H9 (cell line): ENCODE results near the gene RHOB. TPM values are rescaled to one million over a fixed set of nuclear protein-coding genes. Genes with fewer than 3 reads are reported as not detected.

Source experiments
- DNase-seq: peaks from one replicate; pipeline ENCODE4 v3.0.0-alpha.2; 2017
- H2AFZ ChIP-seq: one replicate; pipeline ENCODE4 v1.6.1; 2013; ENCODE audit warnings: mild to moderate bottlenecking, low read length, control low read depth, moderate library complexity
- H2AK5ac ChIP-seq: 2 replicates; pipeline ENCODE4 v1.6.1; 2013; ENCODE audit warnings: low read length, control low read depth, mixed read lengths; ENCODE audit not compliant: insufficient read length
- H2BK120ac ChIP-seq: one replicate; pipeline ENCODE4 v1.6.1; 2013; ENCODE audit warnings: low read depth, mild to moderate bottlenecking, low read length, control low read depth, inconsistent platforms; ENCODE audit not compliant: poor library complexity, severe bottlenecking
- H2BK12ac ChIP-seq: 2 replicates; pipeline ENCODE4 v1.6.1; 2013; ENCODE audit warnings: low read length, control low read depth, mixed read lengths, low read depth; ENCODE audit not compliant: insufficient read length
- H2BK15ac ChIP-seq: 2 replicates; pipeline ENCODE4 v1.6.1; 2013; ENCODE audit warnings: low read depth, low read length, control low read depth
- H2BK20ac ChIP-seq: one replicate; pipeline ENCODE4 v1.6.1; 2013; ENCODE audit warnings: low read depth, mild to moderate bottlenecking, low read length, control low read depth, inconsistent platforms; ENCODE audit not compliant: poor library complexity, severe bottlenecking
- H2BK5ac ChIP-seq: 2 replicates; pipeline ENCODE4 v1.6.1; 2013; ENCODE audit warnings: low read length, control low read depth, mixed read lengths; ENCODE audit not compliant: insufficient read length
- H3K14ac ChIP-seq: 2 replicates; pipeline ENCODE4 v1.6.1; 2013; ENCODE audit warnings: low read length, control low read depth; ENCODE audit not compliant: insufficient read depth
- H3K18ac ChIP-seq: 2 replicates; pipeline ENCODE4 v1.6.1; 2013; ENCODE audit warnings: low read depth, mild to moderate bottlenecking, mixed read lengths, low read length, control low read depth; ENCODE audit not compliant: insufficient read length
- H3K23ac ChIP-seq: 2 replicates; pipeline ENCODE4 v1.6.1; 2013; ENCODE audit warnings: low read length, control low read depth, mixed read lengths, low read depth; ENCODE audit not compliant: insufficient read length
- H3K23me2 ChIP-seq: 2 replicates; pipeline ENCODE4 v1.6.1; 2013; ENCODE audit warnings: low read depth, mild to moderate bottlenecking, mixed read lengths, low read length, control low read depth; ENCODE audit not compliant: insufficient read length, poor library complexity, severe bottlenecking
- H3K27ac ChIP-seq: 2 replicates; pipeline ENCODE4 v1.5.1; 2013; ENCODE audit warnings: low read length, control low read depth, mixed read lengths, low read depth; ENCODE audit not compliant: insufficient read length
- H3K27me3 ChIP-seq: 2 replicates; pipeline ENCODE4 v1.6.1; 2013; ENCODE audit warnings: low read length, control low read depth, inconsistent platforms; ENCODE audit not compliant: insufficient read depth
- H3K4ac ChIP-seq: 2 replicates; pipeline ENCODE4 v1.6.1; 2013; ENCODE audit warnings: low read depth, mild to moderate bottlenecking, control low read depth, inconsistent platforms, low read length, moderate library complexity
- H3K4me1 ChIP-seq: 2 replicates; pipeline ENCODE4 v1.6.1; 2013; ENCODE audit warnings: low read length, control low read depth, inconsistent platforms; ENCODE audit not compliant: insufficient read depth
- H3K4me2 ChIP-seq: 2 replicates; pipeline ENCODE4 v1.6.1; 2013; ENCODE audit warnings: low read length, control low read depth, mixed read lengths; ENCODE audit not compliant: insufficient read length, insufficient read depth
- H3K56ac ChIP-seq: 2 replicates; pipeline ENCODE4 v1.6.1; 2013; ENCODE audit warnings: low read depth, mild to moderate bottlenecking, mixed read lengths, low read length, control low read depth; ENCODE audit not compliant: insufficient read length
- H3K79me1 ChIP-seq: 2 replicates; pipeline ENCODE4 v1.6.1; 2013; ENCODE audit warnings: low read depth, mild to moderate bottlenecking, moderate library complexity, low read length, control low read depth, inconsistent platforms; ENCODE audit not compliant: insufficient read depth, poor library complexity, severe bottlenecking
- H3K79me2 ChIP-seq: 2 replicates; pipeline ENCODE4 v1.6.1; 2013; ENCODE audit warnings: low read length, control low read depth, inconsistent platforms; ENCODE audit not compliant: insufficient read depth
- H3K9ac ChIP-seq: 2 replicates; pipeline ENCODE4 v1.6.1; 2013; ENCODE audit warnings: low read length, control low read depth, mixed read lengths; ENCODE audit not compliant: insufficient read length; ENCODE audit errors: extremely low read depth
- H3K9me3 ChIP-seq: one replicate; pipeline ENCODE4 v1.6.1; 2013; ENCODE audit warnings: low read depth, low read length, inconsistent platforms; ENCODE audit not compliant: control insufficient read depth
- H3T11ph ChIP-seq: one replicate; pipeline ENCODE4 v1.6.1; 2013; ENCODE audit warnings: mild to moderate bottlenecking, low read length, control low read depth, inconsistent platforms
- H4K20me1 ChIP-seq: one replicate; pipeline ENCODE4 v1.6.1; 2013; ENCODE audit not compliant: control insufficient read depth, insufficient read length, insufficient read depth
- H4K5ac ChIP-seq: 2 replicates; pipeline ENCODE4 v1.6.1; 2013; ENCODE audit warnings: low read depth, mild to moderate bottlenecking, mixed read lengths, low read length, control low read depth; ENCODE audit not compliant: insufficient read length
- H4K8ac ChIP-seq: replicated peaks from 2 replicates; pipeline ENCODE4 v1.6.1; 2013; ENCODE audit warnings: low read length, control low read depth, mixed read lengths, low read depth; ENCODE audit not compliant: insufficient read length
- H4K91ac ChIP-seq: 2 replicates; pipeline ENCODE4 v1.6.1; 2013; ENCODE audit warnings: low read depth, mild to moderate bottlenecking, moderate library complexity, mixed read lengths, low read length, control low read depth; ENCODE audit not compliant: insufficient read length
- H3K27ac Mint-ChIP-seq, 3 experiments: 2 replicates in 2 of 3; 3 replicates in 1 of 3; pipeline ENCODE4 v1.8.0; 2020 to 2021; ENCODE audit warnings: mixed read lengths in 3 of 3, mild to moderate bottlenecking in 1 of 3, moderate library complexity in 1 of 3
- H3K27me3 Mint-ChIP-seq: 2 replicates; pipeline ENCODE4 v1.8.0; 2021; ENCODE audit warnings: low read depth, mild to moderate bottlenecking, moderate library complexity, mixed read lengths
- H3K36me3 Mint-ChIP-seq, 3 experiments: 2 replicates in 2 of 3; 3 replicates in 1 of 3; pipeline ENCODE4 v1.8.0; 2020 to 2021; ENCODE audit warnings: low read depth in 3 of 3, mixed read lengths in 3 of 3; ENCODE audit not compliant: insufficient read depth in 1 of 3
- H3K4me1 Mint-ChIP-seq, 2 experiments: 2 replicates each; pipeline ENCODE4 v1.8.0; 2020; ENCODE audit warnings: mixed read lengths in 2 of 2
- H3K4me3 Mint-ChIP-seq, 2 experiments: 2 replicates in 1 of 2; 3 replicates in 1 of 2; pipeline ENCODE4 v1.8.0; 2020 to 2021; ENCODE audit warnings: mild to moderate bottlenecking in 2 of 2, mixed read lengths in 2 of 2, moderate library complexity in 1 of 2
- H3K9me3 Mint-ChIP-seq, 2 experiments: 2 replicates in 1 of 2; 3 replicates in 1 of 2; pipeline ENCODE4 v1.8.0; 2020; ENCODE audit warnings: mild to moderate bottlenecking in 2 of 2, mixed read lengths in 2 of 2, moderate library complexity in 1 of 2
- WGBS: extraction: QIAGEN DNeasy Blood & Tissue Kit; methylation state at CpG from one replicate; pipeline ENCODE4 v1.1.7; 2013; ENCODE audit warnings: missing lambda C conversion rate, low lambda C conversion rate, mixed read lengths; ENCODE audit not compliant: insufficient read length; ENCODE audit errors: extremely low coverage; 5-methylcytosine and 5-hydroxymethylcytosine counted together
- total RNA-seq: library from RNA; stranded (reverse); gene quantifications from 2 replicates; pipeline ENCODE4 v1.2.1, GENCODE V29; 2021
- TF ChIP-seq, protein P1 (sequence below): fragments of 200-600 bp; sonication (generic); conservative IDR thresholded peaks from 3 replicates; pipeline ENCODE4 v1.8.0; 2021; ENCODE audit warnings: antibody characterized with exemption, mild to moderate bottlenecking

The RHOB gene
- total RNA-seq, 1 experiment from 2014 or later, result 10.3 TPM

DNA sequence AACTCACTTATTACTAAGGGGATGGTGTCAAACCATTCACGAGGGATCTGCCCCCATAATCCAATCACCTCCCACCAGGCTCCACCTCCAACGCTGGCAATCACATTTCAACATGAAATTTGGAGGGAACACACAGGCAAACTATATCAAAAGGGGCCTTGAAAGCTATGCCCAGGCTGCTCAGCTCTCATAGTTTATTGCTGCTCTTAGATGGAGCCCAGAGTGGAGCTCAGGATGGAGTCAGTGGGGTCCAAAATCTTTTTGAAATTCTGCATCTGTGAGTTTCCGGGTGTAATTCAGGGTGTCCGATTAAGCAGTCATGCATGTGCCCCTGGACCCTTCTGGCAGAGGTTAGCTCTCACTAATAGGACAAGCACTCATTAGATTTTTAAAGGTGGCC lies 24.3 kb downstream of the RHOB start:
- H2AFZ ChIP-seq, result no peak overlapping the region
- no peaks in the 10 kb centered on the region; the same call in 1 of the 2 replicates for H3K27me3 ChIP-seq
- no peaks in the 10 kb centered on the region for H3K23me2 ChIP-seq
- no peak overlapping the region for H4K91ac ChIP-seq
- Mint-ChIP-seq H3K27me3 (peaks cover 22% of the 10 kb centered on the region), H3K4me1 (peaks cover 12 to 14% of the 10 kb centered on the region in 2 experiments), H3K36me3 (no peaks in the 10 kb centered on the region), H3K4me3 (no peak overlapping the region), H3K9me3 (no peaks in the 10 kb centered on the region), H3K27ac (no peak overlapping the region)
- no peak overlapping the region for H3K23ac ChIP-seq
- no peaks in the 10 kb centered on the region; the same call in 1 of the 2 replicates for H3K4me1 ChIP-seq
- H3K56ac ChIP-seq, result no peak overlapping the region
- no peak overlapping the region for H3K18ac ChIP-seq
- WGBS, result no CpG with 5 or more reads among the region's 4 CpGs
- H3K9me3 ChIP-seq, result no peaks in the 10 kb centered on the region
- H3K4me2 ChIP-seq, result no peak overlapping the region
- no peaks in the 10 kb centered on the region for H4K20me1 ChIP-seq
- no peaks in the 10 kb centered on the region for H3K79me2 ChIP-seq
- TF ChIP-seq, protein P1, sequence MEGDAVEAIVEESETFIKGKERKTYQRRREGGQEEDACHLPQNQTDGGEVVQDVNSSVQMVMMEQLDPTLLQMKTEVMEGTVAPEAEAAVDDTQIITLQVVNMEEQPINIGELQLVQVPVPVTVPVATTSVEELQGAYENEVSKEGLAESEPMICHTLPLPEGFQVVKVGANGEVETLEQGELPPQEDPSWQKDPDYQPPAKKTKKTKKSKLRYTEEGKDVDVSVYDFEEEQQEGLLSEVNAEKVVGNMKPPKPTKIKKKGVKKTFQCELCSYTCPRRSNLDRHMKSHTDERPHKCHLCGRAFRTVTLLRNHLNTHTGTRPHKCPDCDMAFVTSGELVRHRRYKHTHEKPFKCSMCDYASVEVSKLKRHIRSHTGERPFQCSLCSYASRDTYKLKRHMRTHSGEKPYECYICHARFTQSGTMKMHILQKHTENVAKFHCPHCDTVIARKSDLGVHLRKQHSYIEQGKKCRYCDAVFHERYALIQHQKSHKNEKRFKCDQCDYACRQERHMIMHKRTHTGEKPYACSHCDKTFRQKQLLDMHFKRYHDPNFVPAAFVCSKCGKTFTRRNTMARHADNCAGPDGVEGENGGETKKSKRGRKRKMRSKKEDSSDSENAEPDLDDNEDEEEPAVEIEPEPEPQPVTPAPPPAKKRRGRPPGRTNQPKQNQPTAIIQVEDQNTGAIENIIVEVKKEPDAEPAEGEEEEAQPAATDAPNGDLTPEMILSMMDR, result no peak
- no peak overlapping the region for H2BK20ac ChIP-seq
- H2AK5ac ChIP-seq, result no peak overlapping the region
- H2BK12ac ChIP-seq, result no peak overlapping the region
- H4K5ac ChIP-seq, result no peak overlapping the region
- no peak overlapping the region for H2BK5ac ChIP-seq
- H4K8ac ChIP-seq, result no peak overlapping the region
- H3K9ac ChIP-seq, result no peak overlapping the region
- no peak overlapping the region for H3T11ph ChIP-seq
- H3K14ac ChIP-seq, result no peak overlapping the region
- no peak overlapping the region for H2BK120ac ChIP-seq
- no peak overlapping the region for H3K27ac ChIP-seq
- H3K79me1 ChIP-seq, result no peaks in the 10 kb centered on the region
- H3K4ac ChIP-seq, result no peak overlapping the region
- H2BK15ac ChIP-seq, result no peak overlapping the region
- DNase-seq, result no peak
